Skin epidermis (tissue), 12 donors: ENCODE measurements around the gene CAPZB.
"Not testable (repeated sequence)": the region's sequence is repeated elsewhere in the genome, so short reads cannot be mapped to it uniquely, and the experiment has no call there.

Source experiments
- H3K27ac ChIP-seq, 21 experiments: fragments of 200-600 bp; sonication (generic) in 11 of 21; one replicate each; pipeline ENCODE4 v1.5.0; 2020; ENCODE audit warnings: mild to moderate bottlenecking in 3 of 21, inconsistent platforms in 2 of 21, moderate library complexity in 2 of 21
- H3K4me3 ChIP-seq, 7 experiments: fragments of 200-600 bp; sonication (generic) in 2 of 7; one replicate each; pipeline ENCODE4 v1.5.0; 2020; ENCODE audit warnings: inconsistent platforms in 2 of 7, mild to moderate bottlenecking in 2 of 7, moderate library complexity in 1 of 7

The CAPZB gene

DNA sequence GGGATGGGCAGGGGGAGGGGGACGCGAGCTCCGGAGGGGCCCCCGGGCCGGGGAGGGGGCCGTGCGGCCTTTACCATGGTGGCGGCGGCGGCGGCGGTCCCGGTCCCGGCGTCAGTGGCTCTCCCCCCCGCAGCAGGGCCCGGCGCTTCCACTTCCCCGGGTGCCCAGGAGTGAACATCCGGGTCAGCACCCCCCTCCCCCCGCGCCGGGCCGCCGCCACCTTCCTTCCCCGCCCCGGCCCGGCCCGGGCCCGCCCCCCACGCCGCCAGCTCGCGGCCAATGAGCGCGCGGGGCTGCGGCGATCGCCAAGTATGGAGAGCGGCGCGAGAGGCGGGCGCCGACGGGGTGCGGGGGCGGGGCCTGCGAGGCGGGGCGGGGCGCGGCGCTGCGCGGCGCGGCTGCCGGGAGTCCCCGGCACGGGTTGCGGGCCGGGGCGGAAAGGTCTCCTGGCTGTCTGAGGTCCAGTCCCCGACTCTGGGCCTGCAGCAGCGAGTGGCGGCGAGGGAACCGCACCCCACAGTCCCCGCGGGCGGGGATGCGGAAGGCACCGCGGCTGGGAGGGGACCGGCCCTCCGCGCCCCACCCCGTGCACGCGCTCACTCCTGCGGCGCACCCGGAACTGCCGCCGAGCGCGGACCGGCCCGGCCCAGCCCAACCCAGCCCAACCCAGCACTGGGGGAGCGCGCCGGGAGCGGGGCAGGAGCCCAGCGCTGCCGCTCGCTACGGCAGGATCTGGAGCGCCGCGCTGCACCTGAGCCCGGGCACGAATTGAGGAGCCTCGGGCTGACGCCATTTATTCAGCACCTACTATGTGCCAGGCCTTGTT lies at the start of gene CAPZB:
Gene CAPZB (minus strand): TSS at position 178 of the 826 bp plus-strand sequence. CDS start 101 bp downstream, at position 77.
- Histone ChIP-seq H3K27ac (peak within 1 kb of the TSS; percentile 94 to 100 (median 98)), H3K4me3 (peak within 1 kb of the TSS; percentile 63 to 100 (median 85))

DNA sequence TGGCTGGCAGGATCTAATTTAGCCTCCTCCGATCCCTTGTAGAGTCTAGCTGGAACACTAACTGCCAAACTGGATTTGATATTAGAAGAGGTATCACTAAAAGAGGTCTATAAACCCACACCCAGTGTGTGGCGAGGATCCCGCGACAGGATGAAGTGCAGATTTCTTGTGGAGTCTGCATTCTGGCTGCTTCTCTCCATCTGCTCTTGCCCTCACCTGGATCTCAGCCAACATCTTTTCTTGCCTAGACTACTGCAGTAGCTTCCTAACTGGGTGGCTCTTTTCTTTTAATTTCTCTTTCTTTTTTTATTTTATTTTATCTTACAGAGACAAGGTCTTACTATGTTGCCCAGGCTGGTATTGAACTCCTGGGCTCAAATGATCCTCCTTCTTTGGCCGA lies 48.9 kb upstream of the CAPZB start:
- no peak overlapping the region for H3K27ac ChIP-seq
- H3K4me3 ChIP-seq: no peak overlapping the region

DNA sequence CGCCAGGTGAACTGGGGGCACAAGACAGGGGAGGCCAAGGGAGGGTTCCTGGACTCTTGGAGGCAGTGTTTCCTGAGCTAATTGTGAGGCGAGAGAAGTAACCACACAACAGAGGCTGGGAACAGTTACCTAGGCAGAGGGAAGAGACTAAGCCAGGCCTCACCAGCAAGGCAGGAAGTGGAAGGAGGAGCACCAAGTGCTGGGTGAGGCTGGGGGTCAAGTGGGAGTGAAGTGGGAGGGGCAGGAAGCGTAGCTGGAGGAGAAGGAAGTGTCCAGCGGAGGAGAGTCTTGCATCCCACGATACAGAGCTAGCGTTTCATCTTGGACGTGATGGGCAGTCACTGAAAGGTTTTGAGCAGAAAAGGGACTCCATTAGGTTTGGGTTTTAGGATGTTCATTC lies 48.3 kb upstream of the CAPZB start:
- no peak overlapping the region for H3K27ac ChIP-seq
- H3K4me3 ChIP-seq: no peak overlapping the region

DNA sequence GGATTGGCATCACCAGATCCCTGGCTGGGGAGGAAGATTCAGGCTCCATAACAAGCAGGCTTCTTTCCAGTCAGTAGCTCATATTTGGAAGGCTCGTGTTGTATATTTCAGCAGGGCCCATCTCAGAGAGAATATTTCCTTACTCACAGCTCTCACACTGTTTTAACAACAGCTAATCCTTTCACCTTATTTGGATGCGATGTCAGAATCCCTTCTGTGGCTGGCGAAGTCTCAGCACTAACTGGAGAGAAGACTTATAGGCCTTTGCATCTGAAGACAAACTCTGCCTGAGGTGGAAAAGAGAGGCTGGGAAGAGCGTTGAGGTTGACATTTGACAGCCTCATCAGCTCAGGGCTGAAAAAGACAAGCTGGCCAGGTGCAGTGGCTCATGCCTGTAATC lies 47.2 kb upstream of the CAPZB start:
- H3K4me3 ChIP-seq: no peak overlapping the region
- no peak overlapping the region for H3K27ac ChIP-seq

DNA sequence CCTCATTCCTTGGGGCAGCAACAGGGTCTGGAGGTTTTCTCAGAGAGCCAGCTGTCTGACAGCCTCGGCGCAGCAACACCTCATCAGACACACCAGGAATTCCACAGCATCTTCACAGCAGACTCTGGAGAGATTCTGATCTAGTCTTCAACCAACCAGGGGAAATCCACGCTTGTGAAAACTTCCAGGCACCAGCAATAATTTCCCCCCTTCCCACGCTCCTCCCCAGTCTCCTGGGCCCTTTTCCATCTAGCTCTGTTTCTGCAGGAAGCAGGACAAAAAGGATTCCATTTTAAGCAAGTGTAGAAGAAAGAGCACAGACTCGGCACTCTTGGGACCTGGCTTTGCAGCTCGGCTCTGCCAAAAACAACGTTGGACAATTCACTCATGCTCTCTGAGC lies 44.3 kb upstream of the CAPZB start:
- H3K27ac ChIP-seq: no peak overlapping the region
- no peak overlapping the region for H3K4me3 ChIP-seq

DNA sequence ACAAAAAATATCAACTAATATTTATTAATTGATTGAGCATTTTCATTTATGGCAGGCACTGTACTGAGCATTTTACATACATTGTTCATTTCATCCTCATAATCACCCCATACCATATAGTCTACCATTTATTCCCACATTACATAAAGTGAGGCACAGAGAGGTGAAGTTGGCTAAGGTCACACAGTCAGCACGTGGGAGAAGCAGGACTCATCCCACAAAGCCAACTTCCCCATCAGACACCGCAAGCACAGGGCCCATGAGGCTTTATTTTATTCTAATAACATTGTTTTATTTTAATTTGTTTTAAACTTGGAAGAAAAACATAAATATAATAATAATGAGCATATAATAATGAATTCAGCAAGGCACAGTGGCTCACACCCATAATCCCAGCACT lies 43.1 kb upstream of the CAPZB start:
- H3K27ac ChIP-seq: no peak overlapping the region
- no peak overlapping the region for H3K4me3 ChIP-seq

DNA sequence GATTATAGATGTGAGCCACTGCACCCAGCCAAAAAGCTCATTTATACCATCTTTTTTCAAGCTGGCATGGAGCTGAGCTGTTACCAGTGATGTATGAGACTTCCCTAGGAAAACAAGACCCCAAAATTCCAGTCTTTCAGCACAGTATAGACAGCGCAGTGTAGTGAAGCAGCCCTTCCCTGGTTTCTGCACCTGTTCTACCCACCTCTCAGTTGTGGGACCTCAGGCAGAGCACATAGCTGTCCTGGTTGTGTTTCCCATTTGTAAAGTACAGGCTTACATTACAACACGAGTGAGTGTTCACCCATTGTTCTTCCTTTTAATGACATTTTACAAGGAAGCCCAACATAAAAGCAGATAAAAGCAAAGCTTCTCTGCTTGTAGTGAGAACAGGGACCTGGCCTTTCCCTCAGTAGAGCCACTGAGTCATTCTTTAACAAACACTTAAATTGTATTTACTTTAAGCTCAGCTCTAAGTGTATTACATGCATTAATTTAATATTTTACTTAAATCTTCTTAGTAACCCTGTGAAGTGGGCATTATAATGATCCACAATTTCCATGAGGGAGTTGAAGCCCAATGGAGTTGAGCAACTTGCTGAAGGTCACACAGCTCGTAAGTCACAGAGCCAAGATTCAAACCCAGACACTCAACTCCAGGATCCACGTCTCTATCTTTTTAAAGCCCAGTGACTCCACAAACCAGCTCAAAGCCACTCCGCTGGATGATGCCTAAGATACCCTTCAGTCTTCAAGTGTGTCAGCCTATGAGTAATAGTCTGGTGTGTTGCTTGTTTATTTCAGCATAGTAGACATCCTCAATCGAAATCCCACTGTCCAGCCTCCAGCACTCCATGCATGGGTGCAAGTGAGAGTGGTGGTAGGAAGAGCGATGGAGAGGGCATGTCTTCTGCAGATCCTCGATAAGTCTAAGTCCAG lies 40.5 kb upstream of the CAPZB start:
- Histone ChIP-seq H3K4me3 (no peak overlapping the region), H3K27ac (no peak overlapping the region)

DNA sequence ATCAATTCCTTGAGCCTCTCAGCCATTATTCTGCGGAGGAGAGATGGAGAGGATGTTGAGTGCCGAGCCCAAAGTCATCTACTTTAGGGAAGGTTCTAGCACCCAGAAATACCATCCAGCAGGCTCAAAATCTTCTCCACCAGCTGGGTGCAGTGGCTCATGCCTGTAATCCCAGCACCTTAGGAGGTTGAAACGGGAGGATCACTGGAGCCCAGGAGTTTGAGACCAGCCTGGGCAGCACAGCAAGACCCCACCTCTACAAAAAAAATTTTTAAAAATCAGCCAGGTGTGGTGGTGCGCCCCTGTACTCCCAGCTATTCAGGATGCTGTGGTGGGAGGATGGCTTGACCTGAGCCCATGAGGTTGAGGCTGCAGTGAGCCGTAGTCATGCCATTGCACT lies 39.5 kb upstream of the CAPZB start:
- no peak overlapping the region for H3K4me3 ChIP-seq
- H3K27ac ChIP-seq: no peak overlapping the region

DNA sequence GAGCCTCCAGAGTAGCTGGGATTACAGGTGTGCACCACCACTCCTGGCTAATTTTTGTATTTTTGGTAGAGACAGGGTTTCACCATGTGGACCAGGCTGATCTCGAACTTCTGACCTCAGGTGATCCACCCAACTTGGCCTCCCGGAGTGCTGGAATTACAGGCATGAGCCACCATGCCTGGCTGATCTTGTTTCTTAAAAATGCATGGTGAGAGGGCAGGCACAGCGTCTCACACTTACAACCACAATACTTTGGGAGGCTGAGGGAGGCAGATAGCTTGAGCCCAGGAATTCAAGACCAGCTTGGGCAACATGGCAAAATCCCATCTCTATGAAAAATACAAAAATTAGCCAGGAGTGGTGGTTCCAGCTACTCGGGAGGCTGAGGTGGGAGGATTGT lies 37.2 kb upstream of the CAPZB start:
- H3K4me3 ChIP-seq, H3K27ac ChIP-seq: not testable (repeated sequence)

DNA sequence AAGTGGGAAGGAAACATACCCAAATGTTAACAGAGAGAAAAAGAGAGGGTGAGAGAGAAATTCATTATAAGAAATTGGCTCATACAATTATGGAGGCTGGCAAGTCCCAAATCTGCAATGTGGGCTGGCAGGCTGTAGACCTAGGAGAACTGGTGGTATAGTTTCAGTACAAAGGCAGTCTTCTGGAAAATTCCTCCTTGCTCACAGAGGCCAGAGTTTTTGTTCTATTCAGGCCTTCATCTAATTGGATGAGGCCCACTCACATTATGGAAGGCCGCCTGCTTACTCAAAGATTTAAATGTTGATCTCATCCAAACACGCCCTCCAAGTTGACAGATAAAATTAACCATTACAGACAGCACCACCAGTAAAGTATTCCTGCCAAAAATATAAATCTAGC lies 36.1 kb upstream of the CAPZB start:
- Histone ChIP-seq H3K4me3 (no peak overlapping the region), H3K27ac (no peak overlapping the region)

DNA sequence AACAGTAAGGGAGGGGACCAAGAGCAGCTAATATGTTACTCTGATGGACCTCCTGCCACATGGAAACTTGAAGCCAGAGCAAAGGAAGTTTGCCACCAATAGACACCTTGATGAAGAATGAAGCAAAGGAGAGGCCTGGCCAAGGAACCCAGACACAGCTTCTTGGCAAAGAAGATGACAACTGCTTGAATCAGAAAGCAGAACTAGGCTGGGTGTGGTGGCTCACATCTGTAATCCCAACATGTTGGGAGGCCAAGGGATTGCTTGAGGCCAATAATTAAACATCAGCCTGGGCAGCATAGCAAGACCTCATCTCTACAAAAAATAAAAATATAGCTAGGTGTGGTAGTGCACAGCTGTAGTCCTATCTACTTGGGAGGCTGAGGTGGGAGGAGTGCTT lies 31.7 kb upstream of the CAPZB start:
- Histone ChIP-seq H3K27ac (no peak overlapping the region), H3K4me3 (no peak overlapping the region)

DNA sequence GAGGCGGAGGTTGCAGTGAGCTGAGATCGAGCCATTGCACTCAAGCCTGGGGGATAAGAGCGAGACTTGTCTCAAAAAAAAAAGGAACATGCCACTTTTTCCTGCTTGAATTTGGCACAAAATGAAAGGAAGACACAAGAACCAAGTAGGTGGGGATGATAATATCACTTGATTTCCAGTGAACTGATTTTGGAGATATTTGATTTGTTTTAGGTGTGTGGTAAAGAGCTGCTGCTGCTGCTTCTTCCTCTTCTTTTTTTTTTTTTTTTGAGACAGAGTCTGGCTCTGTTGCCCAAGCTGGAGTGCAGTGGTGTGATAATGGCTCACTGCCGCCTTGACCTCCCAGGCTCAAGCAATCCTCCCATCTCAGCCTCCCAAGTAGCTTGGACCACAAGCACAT lies 29.9 kb upstream of the CAPZB start:
- Histone ChIP-seq H3K4me3 (no peak overlapping the region), H3K27ac (peak overlapping the region in 2 of 21 experiments; percentile 12 to 26)

DNA sequence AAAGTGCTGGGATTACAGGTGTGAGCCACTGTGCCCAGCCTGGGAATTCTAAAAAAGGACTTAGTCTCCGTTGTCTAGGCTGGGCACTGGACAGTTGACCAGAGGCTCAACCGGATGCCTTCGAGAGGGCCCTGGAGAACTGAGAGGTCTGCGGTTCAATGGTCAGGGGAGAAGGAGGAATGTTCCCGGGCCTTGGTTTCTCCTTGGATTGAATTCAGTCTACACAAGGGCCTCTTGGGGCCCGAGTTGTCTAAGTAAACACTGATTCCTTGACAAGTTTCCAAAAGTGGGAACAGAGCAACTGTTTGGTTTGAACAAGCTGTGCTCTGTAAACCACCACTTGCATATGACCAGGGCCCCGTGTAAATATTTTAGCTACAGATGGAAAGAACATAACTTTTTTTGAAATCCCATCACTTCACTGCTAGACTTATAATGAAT lies 29.1 kb upstream of the CAPZB start:
- Histone ChIP-seq H3K4me3 (no peak overlapping the region), H3K27ac (peak overlapping the region in 2 of 21 experiments; percentile 12 to 38)

DNA sequence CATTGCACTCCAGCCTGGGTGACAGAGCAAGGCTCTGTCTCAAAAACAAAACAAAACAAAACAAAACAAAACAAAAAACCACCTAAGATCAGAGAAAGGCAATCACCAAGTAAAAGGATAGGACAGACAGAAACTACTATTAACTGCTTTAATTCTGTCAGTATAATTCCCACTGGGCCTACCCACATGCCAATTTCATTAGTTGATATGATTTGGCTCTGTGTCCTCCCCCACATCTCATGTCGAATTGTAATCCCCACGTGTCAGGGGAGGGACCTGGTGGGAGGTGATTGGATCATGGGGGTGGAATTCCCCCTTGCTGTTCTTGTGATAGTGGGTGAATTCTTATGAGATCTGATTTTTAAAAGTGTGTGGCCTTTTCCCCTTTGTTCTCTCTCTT lies 27.2 kb upstream of the CAPZB start:
- no peak overlapping the region for H3K4me3 ChIP-seq
- H3K27ac ChIP-seq: peak overlapping the region in 1 of 21 experiments; percentile 21

DNA sequence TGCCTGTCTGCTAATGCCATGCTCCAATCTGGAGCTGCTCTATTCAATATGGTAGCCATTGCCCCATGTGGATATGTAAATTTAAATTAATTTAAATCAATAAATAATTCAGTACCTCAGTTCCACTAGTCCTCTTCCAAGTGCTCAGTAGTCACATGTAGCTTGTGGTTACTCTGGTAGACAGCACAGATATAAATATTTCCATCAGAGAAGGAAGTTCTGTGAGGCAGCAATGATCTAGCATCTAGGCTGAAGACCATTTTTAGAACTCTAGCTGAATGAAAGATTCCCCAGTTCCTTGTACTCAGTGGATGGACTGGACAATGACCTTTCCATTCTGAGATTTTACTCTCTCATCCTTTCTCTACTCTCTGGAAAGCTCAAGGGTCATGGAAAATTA lies 25.8 kb upstream of the CAPZB start:
- no peak overlapping the region for H3K4me3 ChIP-seq
- no peak overlapping the region for H3K27ac ChIP-seq

- not testable (repeated sequence) for H3K27ac ChIP-seq
Measured at GRCh38 chr1:19509647-19510046, 24.3 kb upstream of the CAPZB start.

GRCh38 chr1:19507516-19507915 lies 22.2 kb upstream of the CAPZB start:
- H3K27ac ChIP-seq: peak overlapping the region in 4 of 21 experiments; percentile 23 to 80 (median 28)

More at GRCh38 chr1:19509647-19510046, 24.3 kb upstream of the CAPZB start:
- H3K4me3 ChIP-seq: not testable (repeated sequence)

GRCh38 chr1:19505693-19506457 lies 20.5 kb upstream of the CAPZB start:
- peak overlapping the region in 16 of 21 experiments; percentile 29 to 82 (median 56) for H3K27ac ChIP-seq
- H3K4me3 ChIP-seq: no peak overlapping the region

More at GRCh38 chr1:19507516-19507915, 22.2 kb upstream of the CAPZB start:
- no peak overlapping the region for H3K4me3 ChIP-seq

GRCh38 chr1:19504796-19505692 lies 19.7 kb upstream of the CAPZB start:
- Histone ChIP-seq H3K4me3 (no peak overlapping the region), H3K27ac (peak overlapping the region in 17 of 21 experiments; percentile 8 to 82 (median 55))
